RWPE2 (cell line): ENCODE measurements around the gene SSBP3.

Source experiments
- ATAC-seq: fragments of 200-7000 bp; cut with Tn5 transposase; 3 replicates; pipeline ENCODE4 v1.9.1; 2021; ENCODE audit warnings: low read depth
- DNase-seq: peaks from one replicate; pipeline ENCODE4 v3.0.0-alpha.2; 2020; ENCODE audit warnings: low spot score
- H3K27ac ChIP-seq: fragments of 450-650 bp; 2 replicates; pipeline ENCODE4 v1.5.1; 2017; ENCODE audit warnings: mild to moderate bottlenecking; ENCODE audit not compliant: poor library complexity, severe bottlenecking
- H3K27me3 ChIP-seq: fragments of 250-450 bp; sonication (Bioruptor Pico); 2 replicates; pipeline ENCODE4 v1.5.1; 2021; ENCODE audit warnings: mild to moderate bottlenecking, moderate library complexity; ENCODE audit not compliant: insufficient read depth, poor library complexity, severe bottlenecking
- H3K36me3 ChIP-seq: fragments of 250-450 bp; sonication (Bioruptor Pico); 2 replicates; pipeline ENCODE4 v1.5.1; 2020; ENCODE audit warnings: low read depth, mild to moderate bottlenecking, moderate library complexity
- H3K4me1 ChIP-seq: fragments of 250-450 bp; sonication (Bioruptor Pico); 2 replicates; pipeline ENCODE4 v1.5.1; 2021; ENCODE audit warnings: mild to moderate bottlenecking, moderate library complexity; ENCODE audit not compliant: insufficient read depth, poor library complexity, severe bottlenecking
- H3K4me3 ChIP-seq: fragments of 250-450 bp; sonication (Bioruptor Pico); 2 replicates; pipeline ENCODE4 v1.5.1; 2021; ENCODE audit warnings: mild to moderate bottlenecking, moderate library complexity; ENCODE audit not compliant: severe bottlenecking
- H3K9me3 ChIP-seq: fragments of 250-450 bp; sonication (Bioruptor Pico); 2 replicates; pipeline ENCODE4 v1.5.1; 2021; ENCODE audit warnings: mild to moderate bottlenecking, moderate library complexity; ENCODE audit not compliant: severe bottlenecking
- TF ChIP-seq, protein P1 (sequence below): fragments of 450-650 bp; IDR thresholded peaks from one replicate; pipeline ENCODE4 v1.5.1; 2017; ENCODE audit warnings: mild to moderate bottlenecking, moderate library complexity; ENCODE audit not compliant: poor library complexity, severe bottlenecking

Gene SSBP3

GRCh38 chr1:54220004-54220811 is 186.0 kb downstream of the SSBP3 start:
- Histone ChIP-seq H3K4me1 (no peaks in the 10 kb centered on the region), H3K36me3 (peaks cover 36% of the 10 kb centered on the region), H3K27me3 (no peaks in the 10 kb centered on the region), H3K9me3 (no peaks in the 10 kb centered on the region), H3K27ac (no peak overlapping the region), H3K4me3 (no peak overlapping the region)
- TF ChIP-seq, protein P1, sequence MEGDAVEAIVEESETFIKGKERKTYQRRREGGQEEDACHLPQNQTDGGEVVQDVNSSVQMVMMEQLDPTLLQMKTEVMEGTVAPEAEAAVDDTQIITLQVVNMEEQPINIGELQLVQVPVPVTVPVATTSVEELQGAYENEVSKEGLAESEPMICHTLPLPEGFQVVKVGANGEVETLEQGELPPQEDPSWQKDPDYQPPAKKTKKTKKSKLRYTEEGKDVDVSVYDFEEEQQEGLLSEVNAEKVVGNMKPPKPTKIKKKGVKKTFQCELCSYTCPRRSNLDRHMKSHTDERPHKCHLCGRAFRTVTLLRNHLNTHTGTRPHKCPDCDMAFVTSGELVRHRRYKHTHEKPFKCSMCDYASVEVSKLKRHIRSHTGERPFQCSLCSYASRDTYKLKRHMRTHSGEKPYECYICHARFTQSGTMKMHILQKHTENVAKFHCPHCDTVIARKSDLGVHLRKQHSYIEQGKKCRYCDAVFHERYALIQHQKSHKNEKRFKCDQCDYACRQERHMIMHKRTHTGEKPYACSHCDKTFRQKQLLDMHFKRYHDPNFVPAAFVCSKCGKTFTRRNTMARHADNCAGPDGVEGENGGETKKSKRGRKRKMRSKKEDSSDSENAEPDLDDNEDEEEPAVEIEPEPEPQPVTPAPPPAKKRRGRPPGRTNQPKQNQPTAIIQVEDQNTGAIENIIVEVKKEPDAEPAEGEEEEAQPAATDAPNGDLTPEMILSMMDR: no peak
- DNase-seq (no peak), ATAC-seq (peak; percentile 20; the same call in 2 of the 3 replicates)

GRCh38 chr1:54219688-54220003 is 186.5 kb downstream of the SSBP3 start:
- H3K9me3 ChIP-seq: no peaks in the 10 kb centered on the region
- no peak for ATAC-seq
- no peaks in the 10 kb centered on the region for H3K4me1 ChIP-seq
- H3K4me3 ChIP-seq: no peak overlapping the region
- peaks cover 41% of the 10 kb centered on the region for H3K36me3 ChIP-seq
- H3K27me3 ChIP-seq: no peaks in the 10 kb centered on the region
- TF ChIP-seq, protein P1: no peak
- DNase-seq: no peak
- peak overlapping the region; percentile 3 for H3K27ac ChIP-seq

GRCh38 chr1:54218883-54219687 is 187.1 kb downstream of the SSBP3 start:
- H3K9me3 ChIP-seq: no peaks in the 10 kb centered on the region
- H3K27ac ChIP-seq: peak overlapping the region; percentile 3
- no peaks in the 10 kb centered on the region for H3K27me3 ChIP-seq
- DNase-seq (no peak), ATAC-seq (no peak)
- no peak overlapping the region for H3K4me3 ChIP-seq
- TF ChIP-seq, protein P1: no peak
- no peaks in the 10 kb centered on the region for H3K4me1 ChIP-seq
- peaks cover 47% of the 10 kb centered on the region for H3K36me3 ChIP-seq

- ATAC-seq: no peak
- Histone ChIP-seq H3K4me1 (no peaks in the 10 kb centered on the region), H3K4me3 (no peak overlapping the region), H3K9me3 (no peaks in the 10 kb centered on the region), H3K27me3 (no peaks in the 10 kb centered on the region), H3K27ac (no peak overlapping the region), H3K36me3 (peaks cover 81% of the 10 kb centered on the region)
- TF ChIP-seq, protein P1: no peak
- no peak for DNase-seq
Measured at GRCh38 chr1:54215523-54215922, 190.7 kb downstream of the SSBP3 start.
